H1 (cell line): ENCODE data around the gene SLC1A5. TPM values are rescaled to one million over a fixed set of nuclear protein-coding genes. Genes with fewer than 3 reads are reported as not detected.

ENCODE experiments used
- CTCF ChIA-PET: fragments of 300-600 bp; sonication (Branson Sonifier 250); formaldehyde crosslinking; loops from one replicate; lab custom pipeline; 2021; ENCODE audit not compliant: partially characterized antibody; lab: Charles Lee
- POLR2A ChIA-PET: fragments of 300-600 bp; sonication (Branson Sonifier 250); formaldehyde crosslinking; loops from one replicate; lab custom pipeline; 2021; ENCODE audit warnings: inconsistent platforms; ENCODE audit not compliant: partially characterized antibody; lab: Charles Lee
- DNase-seq, 2 experiments: peaks; one replicate each; pipeline versions ENCODE4 v3.0.0 to v3.0.0-alpha.2; 2010 to 2022; ENCODE audit warnings: low spot score in 2 of 2, low read depth in 1 of 2, mixed read lengths in 1 of 2
- FAIRE-seq: peaks from 2 replicates; lab custom pipeline; 2011; peaks lifted over from hg19 to GRCh38; lab: Jason Lieb, UNC
- H2AFZ ChIP-seq: 2 replicates; pipeline ENCODE4 v1.8.1; 2012; ENCODE audit warnings: low read length, inconsistent platforms
- H2AK5ac ChIP-seq: 2 replicates; pipeline ENCODE4 v1.6.1; 2013; ENCODE audit warnings: low read depth, low read length
- H2BK120ac ChIP-seq: replicated peaks from 2 replicates; pipeline ENCODE3; 2013; ENCODE audit warnings: low read depth, low read length, inconsistent platforms
- H2BK12ac ChIP-seq: 2 replicates; pipeline ENCODE4 v1.6.1; 2013; ENCODE audit warnings: low read depth, low read length
- H2BK15ac ChIP-seq: 2 replicates; pipeline ENCODE4 v1.6.1; 2013; ENCODE audit warnings: low read length
- H2BK20ac ChIP-seq: 2 replicates; pipeline ENCODE4 v1.6.1; 2013; ENCODE audit warnings: low read length
- H2BK5ac ChIP-seq: 2 replicates; pipeline ENCODE4 v1.6.1; 2013; ENCODE audit warnings: low read depth, low read length
- H3K14ac ChIP-seq: 2 replicates; pipeline ENCODE4 v1.6.1; 2013; ENCODE audit warnings: inconsistent platforms; ENCODE audit not compliant: insufficient read length
- H3K18ac ChIP-seq: 2 replicates; pipeline ENCODE4 v1.6.1; 2013; ENCODE audit warnings: low read length; ENCODE audit errors: extremely low read depth
- H3K23ac ChIP-seq: 2 replicates; pipeline ENCODE4 v1.6.1; 2013; ENCODE audit warnings: inconsistent platforms; ENCODE audit not compliant: insufficient read length
- H3K23me2 ChIP-seq: 2 replicates; pipeline ENCODE4 v1.6.1; 2013; ENCODE audit warnings: low read depth, low read length
- H3K27ac ChIP-seq: 2 replicates; pipeline ENCODE4 v1.6.1; 2011; ENCODE audit warnings: low read depth, low read length, inconsistent platforms
- H3K27me3 ChIP-seq, 4 experiments: replicated peaks in 1 of 4; 1 replicate in 1 of 4; 2 replicates in 3 of 4; pipeline versions ENCODE4 v1.6.1 to v1.8.1; 2011 to 2013; ENCODE audit warnings: low read length in 3 of 4, mild to moderate bottlenecking in 3 of 4, inconsistent platforms in 2 of 4, mixed read lengths in 2 of 4, moderate library complexity in 1 of 4; ENCODE audit not compliant: control insufficient read depth in 3 of 4, insufficient read depth in 3 of 4; ENCODE audit errors: extremely low read depth in 1 of 4
- H3K36me3 ChIP-seq, 4 experiments: 2 replicates each; pipeline versions ENCODE4 v1.6.1 to v1.8.1; 2011 to 2013; ENCODE audit warnings: mild to moderate bottlenecking in 4 of 4, low read length in 3 of 4, moderate library complexity in 2 of 4, control low read depth in 1 of 4, inconsistent platforms in 1 of 4; ENCODE audit not compliant: insufficient read depth in 4 of 4, control insufficient read depth in 2 of 4
- H3K4ac ChIP-seq: replicated peaks from 2 replicates; pipeline ENCODE3; 2013; ENCODE audit warnings: low read length, low read depth, mixed read lengths, inconsistent platforms; ENCODE audit not compliant: insufficient read length
- H3K4me1 ChIP-seq, 4 experiments: replicated peaks in 1 of 4; 1 replicate in 1 of 4; 2 replicates in 3 of 4; pipeline versions ENCODE4 v1.6.1 to v1.8.1; 2011 to 2013; ENCODE audit warnings: low read length in 3 of 4, inconsistent platforms in 2 of 4, mixed read lengths in 1 of 4; ENCODE audit not compliant: insufficient read depth in 4 of 4, control insufficient read depth in 3 of 4
- H3K4me2 ChIP-seq, 2 experiments: 2 replicates each; pipeline versions ENCODE4 v1.6.1 to v1.8.1; 2011 to 2013; ENCODE audit warnings: low read depth in 2 of 2, low read length in 2 of 2, control low read depth in 1 of 2, inconsistent platforms in 1 of 2, mild to moderate bottlenecking in 1 of 2; ENCODE audit not compliant: insufficient read depth in 1 of 2
- H3K4me3 ChIP-seq, 4 experiments: fragments of 200-600, 300-600 bp in 1 of 4; sonication (generic), shearing (Covaris generic), sonication (Bioruptor Twin) in 1 of 4; 2 replicates each; pipeline versions ENCODE4 v1.5.1 to v1.8.1; 2011 to 2016; ENCODE audit warnings: low read length in 4 of 4, low read depth in 3 of 4, control low read depth in 2 of 4, inconsistent platforms in 2 of 4, mild to moderate bottlenecking in 2 of 4, mixed read lengths in 1 of 4, moderate library complexity in 1 of 4; ENCODE audit not compliant: insufficient read depth in 2 of 4; ENCODE audit errors: extremely low read depth in 1 of 4
- H3K56ac ChIP-seq: replicated peaks from 2 replicates; pipeline ENCODE3; 2013; ENCODE audit warnings: low read depth, mild to moderate bottlenecking, mixed read lengths, low read length, inconsistent platforms; ENCODE audit not compliant: insufficient read length
- H3K79me1 ChIP-seq: 2 replicates; pipeline ENCODE4 v1.6.1; 2013; ENCODE audit warnings: low read depth, low read length, control low read depth
- H3K79me2 ChIP-seq, 2 experiments: 2 replicates each; pipeline versions ENCODE4 v1.6.1 to v1.8.1; 2012 to 2013; ENCODE audit warnings: low read length in 2 of 2, mild to moderate bottlenecking in 2 of 2, inconsistent platforms in 1 of 2; ENCODE audit not compliant: insufficient read depth in 2 of 2, control insufficient read depth in 1 of 2
- H3K9ac ChIP-seq, 4 experiments: replicated peaks in 1 of 4; 1 replicate in 1 of 4; 2 replicates in 3 of 4; pipeline versions ENCODE4 v1.6.1 to v1.8.1; 2011 to 2013; ENCODE audit warnings: low read depth in 3 of 4, low read length in 3 of 4, control low read depth in 2 of 4, mild to moderate bottlenecking in 2 of 4, moderate library complexity in 2 of 4, inconsistent platforms in 1 of 4; ENCODE audit errors: extremely low read depth in 1 of 4
- H3K9me3 ChIP-seq, 2 experiments: 2 replicates each; pipeline versions ENCODE4 v1.6.1 to v1.8.1; 2012 to 2013; ENCODE audit warnings: mild to moderate bottlenecking in 2 of 2, moderate library complexity in 2 of 2, control low read depth in 1 of 2, inconsistent platforms in 1 of 2, low read depth in 1 of 2, low read length in 1 of 2, mixed read lengths in 1 of 2; ENCODE audit not compliant: insufficient read depth in 2 of 2
- H4K20me1 ChIP-seq, 2 experiments: replicated peaks in 1 of 2; 2 replicates each; pipeline versions ENCODE3 to v1.8.1; 2011 to 2013; ENCODE audit warnings: inconsistent platforms in 2 of 2, low read length in 2 of 2, mild to moderate bottlenecking in 1 of 2; ENCODE audit not compliant: insufficient read depth in 2 of 2, control insufficient read depth in 1 of 2
- H4K5ac ChIP-seq: 2 replicates; pipeline ENCODE4 v1.6.1; 2013; ENCODE audit warnings: low read length, low read depth, mixed read lengths, inconsistent platforms; ENCODE audit not compliant: insufficient read length
- H4K8ac ChIP-seq: 2 replicates; pipeline ENCODE4 v1.8.0; 2013; ENCODE audit warnings: mild to moderate bottlenecking, moderate library complexity, low read length, inconsistent platforms; ENCODE audit not compliant: insufficient read depth; ENCODE audit errors: extremely low read depth
- H4K91ac ChIP-seq: replicated peaks from 2 replicates; pipeline ENCODE3; 2013; ENCODE audit warnings: low read length, mixed read lengths, inconsistent platforms; ENCODE audit not compliant: insufficient read length
- CTCF ChIP-seq, 3 experiments: IDR thresholded peaks; 1 replicate in 2 of 3; 2 replicates in 1 of 3; pipeline versions ENCODE4 v1.5.1 to v1.6.1; 2011; ENCODE audit warnings: low read length in 3 of 3, mild to moderate bottlenecking in 3 of 3, inconsistent platforms in 2 of 3, low read depth in 1 of 3, moderate library complexity in 1 of 3; ENCODE audit not compliant: insufficient read depth in 1 of 3; ENCODE audit errors: control extremely low read depth in 1 of 3
- FOSL1 ChIP-seq: IDR thresholded peaks from 2 replicates; pipeline ENCODE4 v1.6.1; 2011; ENCODE audit warnings: mild to moderate bottlenecking, low read depth, low read length, moderate library complexity; ENCODE audit not compliant: insufficient read depth
- GTF2F1 ChIP-seq: IDR thresholded peaks from 2 replicates; pipeline ENCODE4 v1.6.1; 2012; ENCODE audit warnings: low read depth, low read length, improper control_type of control experiment, borderline replicate concordance
- POLR2AphosphoS5 ChIP-seq: IDR thresholded peaks from 2 replicates; pipeline ENCODE4 v1.6.1; 2011; ENCODE audit warnings: low read depth, low read length
- RFX5 ChIP-seq: IDR thresholded peaks from 2 replicates; pipeline ENCODE4 v1.6.1; 2011; ENCODE audit warnings: low read depth, low read length, improper control_type of control experiment, borderline replicate concordance
- SIX5 ChIP-seq: IDR thresholded peaks from 2 replicates; pipeline ENCODE4 v1.6.1; 2011; ENCODE audit warnings: mild to moderate bottlenecking, low read depth, low read length
- TEAD4 ChIP-seq: IDR thresholded peaks from 2 replicates; pipeline ENCODE4 v1.6.1; 2012; ENCODE audit warnings: low read depth, low read length, inconsistent platforms, mixed read lengths
- ZNF274 ChIP-seq: IDR thresholded peaks from 2 replicates; pipeline ENCODE4 v1.7.0; 2012; ENCODE audit warnings: low read length, borderline replicate concordance; ENCODE audit errors: extremely low read depth
- WGBS, 2 experiments: shearing (Covaris generic) in 1 of 2; methylation state at CpG; one replicate each; pipeline versions ENCODE4 v1.1.6 to v1.1.7; 2013 to 2015; ENCODE audit warnings: low lambda C conversion rate in 2 of 2, mixed read lengths in 2 of 2, inconsistent platforms in 1 of 2, low coverage in 1 of 2, missing lambda C conversion rate in 1 of 2; ENCODE audit not compliant: insufficient replicate concordance in 2 of 2, insufficient coverage in 1 of 2, insufficient read length in 1 of 2; ENCODE audit errors: extremely low coverage in 1 of 2, missing lambda C conversion rate in 1 of 2; 5-methylcytosine and 5-hydroxymethylcytosine counted together
- polyA plus RNA-seq, 7 experiments: library from polyadenylated mRNA; depleted of rRNA in 3 of 7; stranded (reverse) in 5 of 7; unstranded in 2 of 7; fragments of >200 nt in 5 of 7; fragments of 200-250 nt in 2 of 7; gene quantifications; 1 replicate in 5 of 7; 2 replicates in 1 of 7; 4 replicates in 1 of 7; pipeline versions ENCODE4 v1.2.1 to v1.2.3, GENCODE V29; 2011 to 2013; ENCODE audit warnings: missing spikeins in 2 of 7, mixed read lengths in 2 of 7
- total RNA-seq: library from RNA; stranded (reverse); fragmentation: NEBNext Ultra II Directional; extraction: Animal tissue kit (Norgen Biotek cat#: 25700); gene quantifications from 2 replicates; pipeline ENCODE4 v1.2.1, GENCODE V29; 2021

Gene SLC1A5
- total and polyA plus RNA-seq, 2 of the 8 experiments (the other 6 are each of a cell fraction or from before 2014, with no cell fraction given): 291 to 351 TPM

GRCh38 chr19:46784262-46785053 is 3.9 kb downstream of the SLC1A5 start:
- H3K23me2 ChIP-seq: peaks cover 15% of the 10 kb centered on the region
- no peaks in the 10 kb centered on the region; a peak in 1 of 7 replicates for H3K27me3 ChIP-seq
- H2BK120ac ChIP-seq: peak overlapping the region; percentile 0
- peak overlapping the region; percentile 65 for H3K56ac ChIP-seq
- H3K79me2 ChIP-seq: peaks cover 29 to 67% of the 10 kb centered on the region in 2 experiments
- peaks cover 15 to 29% of the 10 kb centered on the region in 2 experiments for H4K20me1 ChIP-seq
- peaks cover 8% of the 10 kb centered on the region for H3K79me1 ChIP-seq
- peak overlapping the region; percentile 90 for H3K27ac ChIP-seq
- H2BK20ac ChIP-seq: peak overlapping the region; percentile 51; the same call in 1 of the 2 replicates
- no peak overlapping the region for H2AFZ ChIP-seq
- peak overlapping the region; percentile 50 for H3K4ac ChIP-seq
- H2BK5ac ChIP-seq: peak overlapping the region; percentile 95
- DNase-seq: peak in 1 of 2 experiments; percentile 69
- peak overlapping the region; percentile 78 to 96 (median 90); a peak in 7 of 8 replicates for H3K4me3 ChIP-seq
- CTCF ChIA-PET: interaction anchor here (0.6 to 4.1 kb wide), 11 partner anchors 13 to 814 kb away, joined by 3 to 25 read pairs (median 4); no protein-coding TSS in a partner anchor
- WGBS, 2 experiments: 33% methylated on average over 17 of the region's 17 CpGs; no CpG with 5 or more reads in 1 of the 2 experiments
- peak overlapping the region; percentile 76 for H2AK5ac ChIP-seq
- no peak for FAIRE-seq
- H3K14ac ChIP-seq: no peak overlapping the region
- H3K4me1 ChIP-seq: peaks cover 6 to 21% (median 10%) of the 10 kb centered on the region in 4 experiments; a peak in 6 of 7 replicates
- no peaks in the 10 kb centered on the region for H3K9me3 ChIP-seq
- H3K9ac ChIP-seq: peak overlapping the region in 3 of 4 experiments; percentile 72 to 75 (median 74); a peak in 6 of 7 replicates
- POLR2A ChIA-PET: interaction anchor here (0.7 to 18.4 kb wide), 28 partner anchors 9 to 329 kb away, joined by 3 to 333 read pairs (median 5); partner anchors contain the start of genes AP2S1, FKRP and ZC3H4
- H4K5ac ChIP-seq: peak overlapping the region; percentile 41
- peak overlapping the region; percentile 94 for H3K18ac ChIP-seq
- 0 out of 2 replicates have a peak overlapping the region, but pooled peaks have one; percentile 83 for H2BK15ac ChIP-seq
- peaks cover 22 to 61% (median 39%) of the 10 kb centered on the region in 4 experiments for H3K36me3 ChIP-seq
- peak overlapping the region; percentile 87 to 98 for H3K4me2 ChIP-seq
- peak overlapping the region; percentile 94 for H4K8ac ChIP-seq
- H3K23ac ChIP-seq: no peak overlapping the region
- peak overlapping the region; percentile 84 for H2BK12ac ChIP-seq
- H4K91ac ChIP-seq: peak overlapping the region; percentile 79
- no peak for TF ChIP-seq RFX5
- no peak for TF ChIP-seq SIX5
- TF ChIP-seq POLR2AphosphoS5: peak; percentile 50; the same call in 1 of the 2 replicates
- TF ChIP-seq FOSL1: no peak
- TF ChIP-seq CTCF (IDR thresholded peaks at IDR 0.05; ENCODE audit: control extremely low read depth in 1 of 3, insufficient read depth in 1 of 3, low read depth in 1 of 3, low read length in 3 of 3): peak; percentile 40 to 64 (median 63); a peak in 3 of 4 replicates
- peak; percentile 27 for TF ChIP-seq TEAD4
- TF ChIP-seq ZNF274: no peak
- TF ChIP-seq GTF2F1: no peak
